Stomach (tissue), 9 donors: Measurements from ENCODE around the gene TLR9. TPM values are rescaled to one million over a fixed set of nuclear protein-coding genes. Genes with fewer than 3 reads are reported as not detected.

Experiments
- DNase-seq, 2 donors: peaks; one replicate each; pipeline versions ENCODE4 v3.0.0 to v3.0.0-alpha.2; 2013 to 2019
- H3K27ac ChIP-seq, 5 donors: fragments of 200-600 bp in 4 of 5; sonication (generic) in 4 of 5; one replicate each; pipeline ENCODE4 v1.5.1; 2013 to 2019; ENCODE audit warnings: mild to moderate bottlenecking in 1 of 5, moderate library complexity in 1 of 5
- H3K27me3 ChIP-seq, 3 donors: fragments of 200-600 bp; sonication (generic); one replicate each; pipeline ENCODE4 v1.5.1; 2017 to 2019; ENCODE audit warnings: mixed run types in 1 of 3
- H3K36me3 ChIP-seq, 4 donors: fragments of 200-600 bp; sonication (generic); 1 replicate in 3 of 4; 2 replicates in 1 of 4; pipeline ENCODE4 v1.5.1; 2016 to 2019
- H3K4me1 ChIP-seq, 4 donors: fragments of 200-600 bp; sonication (generic); one replicate each; pipeline ENCODE4 v1.5.1; 2016 to 2019
- H3K4me3 ChIP-seq, 4 donors: fragments of 200-600 bp; sonication (generic) in 3 of 4; one replicate each; pipeline ENCODE4 v1.5.1; 2016 to 2019; ENCODE audit warnings: mild to moderate bottlenecking in 1 of 4
- H3K9me3 ChIP-seq, 4 donors: fragments of 200-600 bp; sonication (generic); one replicate each; pipeline ENCODE4 v1.5.1; 2016 to 2019
- CTCF ChIP-seq, 7 experiments: fragments of 450-650 bp in 4 of 7; fragments of 200-600 bp in 3 of 7; sonication (generic) in 3 of 7; IDR thresholded peaks; one replicate each; pipeline ENCODE4 v1.5.1; 2016 to 2019; ENCODE audit warnings: antibody characterized with exemption in 7 of 7, control low read depth in 2 of 7, mild to moderate bottlenecking in 1 of 7
- EP300 ChIP-seq: sonication (generic); formaldehyde crosslinking; IDR thresholded peaks from one replicate; pipeline ENCODE4 v1.6.1; 2017; ENCODE audit warnings: antibody characterized with exemption
- POLR2A ChIP-seq, 4 donors: fragments of 450-650 bp; IDR thresholded peaks; one replicate each; pipeline ENCODE4 v1.6.1; 2016; ENCODE audit warnings: antibody characterized with exemption in 4 of 4, control low read depth in 2 of 4, mild to moderate bottlenecking in 1 of 4, moderate library complexity in 1 of 4
- POLR2AphosphoS5 ChIP-seq, 3 donors: sonication (generic); formaldehyde crosslinking; IDR thresholded peaks; one replicate each; pipeline ENCODE4 v1.6.1; 2016; ENCODE audit warnings: antibody characterized with exemption in 3 of 3
- WGBS, 5 donors: extraction: QIAGEN DNeasy Blood & Tissue Kit in 3 of 5; methylation state at CpG; one replicate each; pipeline versions ENCODE4 v1.1.5 to v1.1.7; 2013 to 2018; 5-methylcytosine and 5-hydroxymethylcytosine counted together
- intact Hi-C: fragments of 100-400 bp; cut with DNase I; formaldehyde crosslinking; loops from one replicate; pipeline ENCODE4 v1.15.1; 2023; ENCODE audit warnings: low total_unique reads
- polyA plus RNA-seq, 3 donors: library from polyadenylated mRNA; stranded (reverse); fragments of 200-250 nt; gene quantifications; one replicate each; pipeline ENCODE4 v1.2.3, GENCODE V29; 2013
- total RNA-seq, 5 donors: library from RNA; depleted of rRNA; stranded (reverse); fragments of >200 nt; gene quantifications; one replicate each; pipeline versions ENCODE4 v1.1.0 to v1.2.3, GENCODE V29; 2014 to 2016
- donor health status: healthy with polysubstance abuse.
- donor health status: Bipolar disorder and iron deficiency.
- donor health status: healthy.

The TLR9 gene
- total and polyA plus RNA-seq, 8 donors = 0.18 TPM; not detected in 7

GRCh38 chr3:52269776-52270175, 44.3 kb upstream of the TLR9 start:
- TF ChIP-seq POLR2A (IDR thresholded peaks at IDR 0.05) = no peak
- TF ChIP-seq EP300 = no peak
- TF ChIP-seq POLR2AphosphoS5 (IDR thresholded peaks at IDR 0.05) = no peak
- no peak for TF ChIP-seq CTCF (IDR thresholded peaks at IDR 0.05)
- Histone ChIP-seq H3K27ac (peak overlapping the region in 3 of 5 donors; percentile 47 to 64 (median 58)), H3K4me1 (peaks cover 37 to 88% (median 53%) of the 10 kb centered on the region in 4 donors), H3K36me3 (peaks cover 42 to 70% (median 67%) of the 10 kb centered on the region in 4 donors), H3K27me3 (no peaks in the 10 kb centered on the region), H3K4me3 (no peak overlapping the region), H3K9me3 (no peaks in the 10 kb centered on the region)
- 39 to 58% (median 44%) methylated on average over 3 of the region's 3 CpGs for WGBS, 5 donors
- no peak for DNase-seq
- intact Hi-C loops = no loop called here

GRCh38 chr3:52268036-52268435, 42.6 kb upstream of the TLR9 start:
- no peak overlapping the region for H3K27ac ChIP-seq
- intact Hi-C loops = no loop called here
- peaks cover 57 to 81% (median 78%) of the 10 kb centered on the region in 4 donors for H3K36me3 ChIP-seq
- H3K9me3 ChIP-seq = no peaks in the 10 kb centered on the region
- no peaks in the 10 kb centered on the region for H3K27me3 ChIP-seq
- no peak for DNase-seq
- no peak overlapping the region for H3K4me3 ChIP-seq
- no peak for TF ChIP-seq POLR2AphosphoS5 (IDR thresholded peaks at IDR 0.05)
- no peak for TF ChIP-seq EP300
- no peak for TF ChIP-seq POLR2A (IDR thresholded peaks at IDR 0.05)
- TF ChIP-seq CTCF (IDR thresholded peaks at IDR 0.05) = no peak
- 83 to 91% (median 88%) methylated on average over 7 of the region's 7 CpGs for WGBS, 5 donors
- H3K4me1 ChIP-seq = peaks cover 23 to 88% (median 50%) of the 10 kb centered on the region in 4 donors

- TF ChIP-seq POLR2AphosphoS5 (IDR thresholded peaks at IDR 0.05) (no peak), CTCF (IDR thresholded peaks at IDR 0.05) (no peak), POLR2A (IDR thresholded peaks at IDR 0.05) (no peak), EP300 (no peak)
- Histone ChIP-seq H3K27ac (no peak overlapping the region), H3K36me3 (peaks cover 74 to 100% (median 98%) of the 10 kb centered on the region in 4 donors), H3K4me3 (no peak overlapping the region), H3K27me3 (no peaks in the 10 kb centered on the region), H3K4me1 (peaks cover 3 to 74% (median 33%) of the 10 kb centered on the region in 4 donors), H3K9me3 (no peaks in the 10 kb centered on the region)
- intact Hi-C loops = no loop called here
- 74 to 91% (median 85%) methylated on average over 6 of the region's 6 CpGs for WGBS, 5 donors
- DNase-seq = peak in 1 of 2 donors; percentile 57
Observed at GRCh38 chr3:52265387-52265786, 39.9 kb upstream of the TLR9 start.

DNA sequence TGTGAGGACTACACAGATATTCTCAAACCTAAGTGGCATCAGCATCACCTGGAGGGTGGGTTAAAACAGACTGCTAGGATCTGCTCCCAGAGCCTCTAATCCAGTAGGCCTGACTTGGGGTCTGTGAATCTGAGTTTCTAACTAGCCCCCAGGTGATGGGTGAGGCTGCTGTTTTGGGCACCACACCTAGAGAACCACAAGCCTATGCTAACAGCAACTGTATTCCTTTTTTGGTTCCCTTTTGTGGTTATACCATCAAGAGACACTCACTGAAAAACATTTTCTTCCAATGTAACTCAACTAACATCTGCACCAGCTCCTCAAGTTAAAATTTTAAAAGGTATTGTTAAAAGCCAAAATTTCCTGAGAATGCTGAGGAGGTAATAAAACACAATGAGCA, 37.0 kb upstream of the TLR9 start:
- TF ChIP-seq CTCF (IDR thresholded peaks at IDR 0.05) (no peak), EP300 (no peak), POLR2A (IDR thresholded peaks at IDR 0.05) (no peak), POLR2AphosphoS5 (IDR thresholded peaks at IDR 0.05) (no peak)
- intact Hi-C loops = no loop called here
- H3K36me3 ChIP-seq = peaks cover 86 to 100% (median 99%) of the 10 kb centered on the region in 4 donors

More for the DNA sequence above, 37.0 kb upstream of the TLR9 start:
- H3K4me1 ChIP-seq = peaks cover 0 to 58% (median 23%) of the 10 kb centered on the region in 4 donors
- no peaks in the 10 kb centered on the region for H3K9me3 ChIP-seq
- H3K27me3 ChIP-seq = no peaks in the 10 kb centered on the region
- H3K4me3 ChIP-seq = no peak overlapping the region
- DNase-seq = no peak
- H3K27ac ChIP-seq = no peak overlapping the region
